Naive thymus-derived CD4-positive, alpha-beta T cell (primary cell): ENCODE results near the gene DHRS11. TPM values are rescaled to one million over a fixed set of nuclear protein-coding genes. Genes with fewer than 3 reads are reported as not detected.
A peak's percentile ranks its signal among the peaks of the same experiment; 100 is the strongest.

ENCODE experiments used
- ATAC-seq: fragments of 150-1000 bp; cut with Tn5 transposase; 2 replicates; pipeline ENCODE4 v1.10.0; 2021; ENCODE audit warnings: mild to moderate bottlenecking, moderate library complexity
- CTCF ChIA-PET: fragments of 350-600 bp; sonication (Branson Sonifier 250); formaldehyde crosslinking; loops from one replicate; lab custom pipeline; 2021; ENCODE audit warnings: antibody characterized with exemption; lab: Charles Lee
- POLR2A ChIA-PET: fragments of 350-600 bp; sonication (Branson Sonifier 250); formaldehyde crosslinking; loops from one replicate; lab custom pipeline; 2021; ENCODE audit warnings: antibody characterized with exemption, inconsistent platforms; lab: Charles Lee
- DNase-seq, 9 donors: peaks; one replicate each; pipeline versions ENCODE4 v3.0.0 to v3.0.0-alpha.2; 2020 to 2022; ENCODE audit warnings: mixed read lengths in 1 of 9
- H3K27ac ChIP-seq: one replicate; pipeline ENCODE4 v1.7.0; 2013; ENCODE audit warnings: mild to moderate bottlenecking, low read depth, low read length, moderate library complexity
- H3K27me3 ChIP-seq, 2 donors: one replicate each; pipeline ENCODE4 v1.7.0; 2013; ENCODE audit warnings: low read length in 2 of 2, mild to moderate bottlenecking in 2 of 2, moderate library complexity in 2 of 2; ENCODE audit not compliant: control insufficient read depth in 2 of 2, insufficient read depth in 2 of 2
- H3K36me3 ChIP-seq, 3 experiments: 1 replicate in 2 of 3; 2 replicates in 1 of 3; pipeline ENCODE4 v1.7.0; 2013; ENCODE audit warnings: low read length in 3 of 3, mild to moderate bottlenecking in 3 of 3, moderate library complexity in 1 of 3; ENCODE audit not compliant: insufficient read depth in 3 of 3, control insufficient read depth in 2 of 3
- H3K4me1 ChIP-seq, 2 donors: one replicate each; pipeline ENCODE4 v1.7.0; 2013; ENCODE audit warnings: low read length in 2 of 2, mild to moderate bottlenecking in 2 of 2, moderate library complexity in 1 of 2; ENCODE audit not compliant: control insufficient read depth in 2 of 2, insufficient read depth in 2 of 2
- H3K4me3 ChIP-seq: 2 replicates; pipeline ENCODE4 v1.7.0; 2013; ENCODE audit warnings: mild to moderate bottlenecking, low read length
- H3K9me3 ChIP-seq, 3 experiments: 1 replicate in 2 of 3; 2 replicates in 1 of 3; pipeline ENCODE4 v1.7.0; 2013; ENCODE audit warnings: low read length in 3 of 3; ENCODE audit not compliant: control insufficient read depth in 2 of 3
- H3K27ac Mint-ChIP-seq, 9 donors: one replicate each; pipeline ENCODE4 v1.8.0; 2020 to 2022; ENCODE audit warnings: mixed read lengths in 9 of 9, mild to moderate bottlenecking in 8 of 9, moderate library complexity in 5 of 9, inconsistent platforms in 2 of 9
- H3K27me3 Mint-ChIP-seq, 5 donors: one replicate each; pipeline ENCODE4 v1.8.0; 2021 to 2022; ENCODE audit warnings: mixed read lengths in 5 of 5, mild to moderate bottlenecking in 1 of 5
- H3K36me3 Mint-ChIP-seq, 5 donors: one replicate each; pipeline ENCODE4 v1.8.0; 2020 to 2022; ENCODE audit warnings: mixed read lengths in 5 of 5, mild to moderate bottlenecking in 3 of 5, inconsistent platforms in 1 of 5
- H3K4me1 Mint-ChIP-seq, 7 donors: one replicate each; pipeline ENCODE4 v1.8.0; 2020 to 2022; ENCODE audit warnings: mixed read lengths in 7 of 7, mild to moderate bottlenecking in 3 of 7, inconsistent platforms in 1 of 7
- H3K4me3 Mint-ChIP-seq, 10 donors: one replicate each; pipeline ENCODE4 v1.8.0; 2020 to 2022; ENCODE audit warnings: mild to moderate bottlenecking in 10 of 10, mixed read lengths in 10 of 10, moderate library complexity in 6 of 10, inconsistent platforms in 2 of 10
- H3K9me3 Mint-ChIP-seq, 11 donors: one replicate each; pipeline ENCODE4 v1.8.0; 2020 to 2022; ENCODE audit warnings: mixed read lengths in 11 of 11, mild to moderate bottlenecking in 4 of 11, inconsistent platforms in 1 of 11, moderate library complexity in 1 of 11
- intact Hi-C, 2 donors: fragments of 100-400 bp; cut with micrococcal nuclease; formaldehyde crosslinking; loops; one replicate each; pipeline ENCODE4 v1.15.1; 2023
- polyA plus RNA-seq, 2 donors: library from polyadenylated mRNA; unstranded; fragments of 300-500 nt; fragmentation: Illumina TruSeq; gene quantifications; one replicate each; pipeline ENCODE4 v1.2.3, GENCODE V29; 2021
- total RNA-seq, 6 experiments: library from RNA in 5 of 6; stranded (reverse) in 5 of 6; gene quantifications; 1 replicate in 5 of 6; 2 replicates in 1 of 6; pipeline ENCODE4 v1.2.3 and lab custom pipeline; 2021 to 2026

The DHRS11 gene
- total and polyA plus RNA-seq, 7 experiments from 2014 or later: 1.6 to 10.9 (median 5.3) TPM

GRCh38 chr17:36590082-36590481 lies 1.6 kb upstream of the DHRS11 start:
- Histone ChIP-seq H3K9me3 (no peaks in the 10 kb centered on the region), H3K4me3 (no peak overlapping the region), H3K4me1 (peaks cover 8 to 9% of the 10 kb centered on the region in 2 donors), H3K27ac (no peak overlapping the region), H3K27me3 (no peaks in the 10 kb centered on the region), H3K36me3 (peaks cover 7 to 39% (median 17%) of the 10 kb centered on the region in 3 experiments)
- POLR2A ChIA-PET: interaction anchor here (4.8 kb wide), 1 partner anchor 12 kb away, joined by 40 read pairs; the partner anchor contains the start of gene MRM1
- DNase-seq (no peak), ATAC-seq (peak; percentile 55)
- Mint-ChIP-seq H3K4me3 (peak overlapping the region in 5 of 10 donors; percentile 5 to 83 (median 34)), H3K27me3 (no peaks in the 10 kb centered on the region), H3K36me3 (peaks cover 0 to 17% (median 8%) of the 10 kb centered on the region in 5 donors), H3K27ac (peak overlapping the region in 8 of 9 donors; percentile 52 to 90 (median 82)), H3K4me1 (peaks cover 21 to 35% (median 28%) of the 10 kb centered on the region in 7 donors), H3K9me3 (no peaks in the 10 kb centered on the region)
- intact Hi-C loops: loop anchor here (2.0 to 5.0 kb wide), 2 partner anchors 43 to 55 kb away; partner anchors contain the start of genes MYO19 (in 1 of the 2) and PIGW (in 1 of the 2)
- CTCF ChIA-PET: no interaction called here

GRCh38 chr17:36592316-36592715 lies 637 bp downstream of the DHRS11 start:
- ChIA-PET CTCF (interaction anchor here (0.8 kb wide), 1 partner anchor 10 kb away, joined by 3 read pairs; no protein-coding TSS in a partner anchor), POLR2A (interaction anchor here (1.3 to 4.8 kb wide), 3 partner anchors 10 to 56 kb away, joined by 3 to 40 read pairs (median 12); partner anchors contain the start of genes GGNBP2 and MRM1)
- no peaks in the 10 kb centered on the region for H3K27me3 ChIP-seq
- no peak for ATAC-seq
- H3K4me3 ChIP-seq: peak overlapping the region; percentile 49
- intact Hi-C loops: loop anchor here in 1 of 2 donors (5.0 kb wide), 1 partner anchor 45 kb away; no protein-coding TSS in a partner anchor
- no peak for DNase-seq
- Mint-ChIP-seq H3K4me1 (peaks cover 21 to 35% (median 25%) of the 10 kb centered on the region in 7 donors), H3K9me3 (no peaks in the 10 kb centered on the region), H3K36me3 (peaks cover 0 to 11% (median 0%) of the 10 kb centered on the region in 5 donors), H3K27me3 (no peaks in the 10 kb centered on the region), H3K4me3 (peak overlapping the region; percentile 46 to 86 (median 63)), H3K27ac (peak overlapping the region in 3 of 9 donors; percentile 12 to 49 (median 20))
- H3K36me3 ChIP-seq: peaks cover 0 to 18% (median 6%) of the 10 kb centered on the region in 3 experiments
- no peaks in the 10 kb centered on the region for H3K9me3 ChIP-seq
- H3K27ac ChIP-seq: peak overlapping the region; percentile 81
- peaks cover 8 to 9% of the 10 kb centered on the region in 2 donors for H3K4me1 ChIP-seq

- peak overlapping the region; percentile 81 for H3K27ac ChIP-seq
- peaks cover 0 to 13% (median 4%) of the 10 kb centered on the region in 3 experiments for H3K36me3 ChIP-seq
- Mint-ChIP-seq H3K4me1 (peaks cover 21 to 35% (median 25%) of the 10 kb centered on the region in 7 donors), H3K36me3 (peaks cover 0 to 8% (median 0%) of the 10 kb centered on the region in 5 donors), H3K4me3 (peak overlapping the region; percentile 46 to 86 (median 63)), H3K27me3 (no peaks in the 10 kb centered on the region), H3K9me3 (no peaks in the 10 kb centered on the region), H3K27ac (peak overlapping the region in 6 of 9 donors; percentile 12 to 49 (median 30))
- no peaks in the 10 kb centered on the region for H3K9me3 ChIP-seq
- intact Hi-C loops: loop anchor here in 1 of 2 donors (5.0 kb wide), 1 partner anchor 46 kb away; no protein-coding TSS in a partner anchor
- ChIA-PET POLR2A (interaction anchor here (1.3 to 4.8 kb wide), 4 partner anchors 8 to 56 kb away, joined by 3 to 40 read pairs (median 8); partner anchors contain the start of genes GGNBP2 and MRM1), CTCF (interaction anchor here (0.8 kb wide), 1 partner anchor 10 kb away, joined by 3 read pairs; no protein-coding TSS in a partner anchor)
- peak overlapping the region; percentile 49 for H3K4me3 ChIP-seq
- DNase-seq (peak in 1 of 9 donors; percentile 21), ATAC-seq (no peak)
- no peaks in the 10 kb centered on the region for H3K27me3 ChIP-seq
- peaks cover 8 to 9% of the 10 kb centered on the region in 2 donors for H3K4me1 ChIP-seq
Measured at GRCh38 chr17:36592716-36593321, 1.1 kb downstream of the DHRS11 start.

GRCh38 chr17:36593656-36594316 lies 2.1 kb downstream of the DHRS11 start:
- POLR2A ChIA-PET: interaction anchor here (1.1 to 4.8 kb wide), 5 partner anchors 8 to 58 kb away, joined by 3 to 40 read pairs (median 3); partner anchors contain the start of gene MRM1
- H3K4me3 ChIP-seq: no peak overlapping the region
- H3K27me3 Mint-ChIP-seq: no peaks in the 10 kb centered on the region
- peaks cover 21 to 35% (median 25%) of the 10 kb centered on the region in 7 donors for H3K4me1 Mint-ChIP-seq
- CTCF ChIA-PET: no interaction called here
- peaks cover 8 to 9% of the 10 kb centered on the region in 2 donors for H3K4me1 ChIP-seq
- ATAC-seq: no peak
- peak in 1 of 9 donors; percentile 9 for DNase-seq
- H3K9me3 Mint-ChIP-seq: no peaks in the 10 kb centered on the region
- intact Hi-C loops: loop anchor here in 1 of 2 donors (5.0 kb wide), 1 partner anchor 46 kb away; no protein-coding TSS in a partner anchor
- peak overlapping the region in 2 of 9 donors; percentile 34 to 76 for H3K27ac Mint-ChIP-seq
- peaks cover 0 to 6% (median 4%) of the 10 kb centered on the region in 3 experiments for H3K36me3 ChIP-seq
- no peaks in the 10 kb centered on the region for H3K27me3 ChIP-seq
- peaks cover 0 to 5% (median 0%) of the 10 kb centered on the region in 5 donors for H3K36me3 Mint-ChIP-seq
- H3K4me3 Mint-ChIP-seq: peak overlapping the region in 5 of 10 donors; percentile 3 to 86 (median 77)
- H3K9me3 ChIP-seq: no peaks in the 10 kb centered on the region
- no peak overlapping the region for H3K27ac ChIP-seq

DNA sequence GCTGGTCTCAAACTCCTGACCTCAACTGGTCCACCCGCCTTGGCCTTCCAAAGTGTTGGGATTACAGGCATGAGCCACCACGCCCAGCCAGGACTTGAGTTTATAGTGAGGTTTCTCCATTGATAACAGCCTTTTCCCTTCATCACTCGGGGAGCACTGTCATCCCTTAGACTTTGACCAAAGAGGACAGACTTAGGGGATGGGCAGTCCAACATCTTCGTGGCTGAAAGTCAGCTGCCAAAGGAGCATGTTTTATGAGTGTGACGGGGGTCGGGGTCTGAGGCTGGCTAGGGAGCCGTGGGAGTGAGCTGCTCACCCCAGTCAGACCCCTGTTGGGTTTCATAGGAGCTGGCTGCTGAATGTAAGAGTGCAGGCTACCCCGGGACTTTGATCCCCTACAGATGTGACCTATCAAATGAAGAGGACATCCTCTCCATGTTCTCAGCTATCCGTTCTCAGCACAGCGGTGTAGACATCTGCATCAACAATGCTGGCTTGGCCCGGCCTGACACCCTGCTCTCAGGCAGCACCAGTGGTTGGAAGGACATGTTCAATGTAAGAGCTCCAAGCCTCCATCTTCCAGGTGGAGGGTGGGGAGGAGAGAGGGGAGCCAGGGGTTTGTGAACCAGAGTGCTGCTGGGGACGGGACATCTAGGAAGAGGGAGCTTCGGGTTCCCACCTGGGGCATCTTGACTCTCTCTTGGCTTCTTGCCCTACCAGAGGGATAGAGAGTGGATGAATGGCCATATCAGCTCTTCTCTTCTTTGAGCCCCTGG lies 3.1 kb downstream of the DHRS11 start:
- Histone ChIP-seq H3K27ac (no peak overlapping the region), H3K4me3 (no peak overlapping the region), H3K9me3 (no peaks in the 10 kb centered on the region), H3K36me3 (no peaks in the 10 kb centered on the region), H3K4me1 (peaks cover 8 to 9% of the 10 kb centered on the region in 2 donors), H3K27me3 (no peaks in the 10 kb centered on the region)
- H3K9me3 Mint-ChIP-seq: no peaks in the 10 kb centered on the region
- no peak for ATAC-seq
- peaks cover 18 to 29% (median 22%) of the 10 kb centered on the region in 7 donors for H3K4me1 Mint-ChIP-seq
- POLR2A ChIA-PET: interaction anchor here (0.8 to 1.7 kb wide), 4 partner anchors 10 to 60 kb away, joined by 3 to 5 read pairs (median 4); partner anchors contain the start of genes MYO19 and PIGW
- peaks cover 0 to 4% (median 0%) of the 10 kb centered on the region in 5 donors for H3K36me3 Mint-ChIP-seq
- no peak overlapping the region for H3K27ac Mint-ChIP-seq
- H3K27me3 Mint-ChIP-seq: no peaks in the 10 kb centered on the region
- CTCF ChIA-PET: interaction anchor here (0.7 kb wide), 1 partner anchor 1460 kb away, joined by 3 read pairs; no protein-coding TSS in a partner anchor
- H3K4me3 Mint-ChIP-seq: no peak overlapping the region
- peak in 1 of 9 donors; percentile 19 for DNase-seq
- intact Hi-C loops: loop anchor here in 1 of 2 donors (5.0 kb wide), 1 partner anchor 48 kb away; no protein-coding TSS in a partner anchor
